DND-41 (cell line): Measurements from ENCODE around the gene RGS6.

Source experiments
- ATAC-seq: fragments of 200-7000 bp; cut with Tn5 transposase; 3 replicates; pipeline ENCODE4 v1.9.1; 2021; ENCODE audit warnings: low read depth; ENCODE audit not compliant: insufficient read depth
- DNase-seq: peaks from one replicate; pipeline ENCODE4 v3.0.0-alpha.2; 2020
- H2AFZ ChIP-seq: 2 replicates; pipeline ENCODE4 v1.6.0; 2012; ENCODE audit warnings: low read depth, low read length
- H3K27ac ChIP-seq: 2 replicates; pipeline ENCODE4 v1.5.1; 2012; ENCODE audit warnings: low read length, inconsistent platforms
- H3K27me3 ChIP-seq: fragments of 200-600 bp; sonication (generic); 2 replicates; pipeline ENCODE4 v1.6.0; 2012; ENCODE audit warnings: low read length, mild to moderate bottlenecking, inconsistent platforms; ENCODE audit not compliant: insufficient read depth, poor library complexity
- H3K36me3 ChIP-seq: 2 replicates; pipeline ENCODE4 v1.5.1; 2012; ENCODE audit warnings: low read length, inconsistent platforms; ENCODE audit not compliant: insufficient read depth
- H3K4me1 ChIP-seq: 2 replicates; pipeline ENCODE4 v1.5.1; 2012; ENCODE audit warnings: mild to moderate bottlenecking, low read length; ENCODE audit not compliant: insufficient read depth
- H3K4me2 ChIP-seq: 2 replicates; pipeline ENCODE4 v1.6.0; 2012; ENCODE audit warnings: mild to moderate bottlenecking, moderate library complexity, low read length, inconsistent platforms; ENCODE audit not compliant: insufficient read depth
- H3K4me3 ChIP-seq, 2 experiments: fragments of 200-600 bp in 1 of 2; shearing (Covaris generic) in 1 of 2; 2 replicates each; pipeline ENCODE4 v1.5.1; 2012 to 2016; ENCODE audit warnings: inconsistent platforms in 2 of 2, low read length in 2 of 2, mild to moderate bottlenecking in 2 of 2, low read depth in 1 of 2, moderate library complexity in 1 of 2
- H3K79me2 ChIP-seq: 2 replicates; pipeline ENCODE4 v1.6.0; 2012; ENCODE audit warnings: low read length, inconsistent platforms; ENCODE audit not compliant: insufficient read depth
- H3K9ac ChIP-seq: 2 replicates; pipeline ENCODE4 v1.6.0; 2012; ENCODE audit warnings: low read depth, mild to moderate bottlenecking, inconsistent platforms, low read length, moderate library complexity
- H3K9me3 ChIP-seq: 2 replicates; pipeline ENCODE4 v1.5.1; 2012; ENCODE audit warnings: low read length, moderate library complexity, mild to moderate bottlenecking, inconsistent platforms; ENCODE audit not compliant: insufficient read depth, severe bottlenecking
- H4K20me1 ChIP-seq: 2 replicates; pipeline ENCODE4 v1.6.0; 2012; ENCODE audit warnings: low read length; ENCODE audit not compliant: insufficient read depth
- CTCF ChIP-seq: IDR thresholded peaks from 2 replicates; pipeline ENCODE4 v1.5.1; 2012; ENCODE audit warnings: borderline replicate concordance, low read length, moderate library complexity, mild to moderate bottlenecking; ENCODE audit not compliant: poor library complexity, severe bottlenecking; ENCODE audit errors: extremely low read depth
- EZH2 ChIP-seq: IDR thresholded peaks from 3 replicates; pipeline ENCODE4 v1.6.1; 2012; ENCODE audit warnings: borderline replicate concordance, low read depth, mild to moderate bottlenecking, moderate library complexity, low read length, inconsistent platforms; ENCODE audit not compliant: severe bottlenecking

Gene RGS6

GRCh38 chr14:72554994-72555608 is 622.9 kb downstream of the RGS6 start:
- no peaks in the 10 kb centered on the region for H3K79me2 ChIP-seq
- no peaks in the 10 kb centered on the region for H3K36me3 ChIP-seq
- ATAC-seq: no peak
- H3K4me2 ChIP-seq: no peak overlapping the region
- H2AFZ ChIP-seq: no peak overlapping the region
- peaks cover 7% of the 10 kb centered on the region for H4K20me1 ChIP-seq
- no peaks in the 10 kb centered on the region for H3K9me3 ChIP-seq
- H3K9ac ChIP-seq: no peak overlapping the region
- H3K4me1 ChIP-seq: no peaks in the 10 kb centered on the region
- no peak for DNase-seq
- H3K27ac ChIP-seq: no peak overlapping the region
- no peak for TF ChIP-seq EZH2
- TF ChIP-seq CTCF: no peak
- no peak overlapping the region for H3K4me3 ChIP-seq
- peaks cover 54% of the 10 kb centered on the region for H3K27me3 ChIP-seq

GRCh38 chr14:72555609-72556000 is 623.4 kb downstream of the RGS6 start:
- no peak for ATAC-seq
- Histone ChIP-seq H3K4me2 (no peak overlapping the region), H4K20me1 (peaks cover 7% of the 10 kb centered on the region), H3K4me1 (no peaks in the 10 kb centered on the region), H3K36me3 (no peaks in the 10 kb centered on the region), H3K9ac (no peak overlapping the region), H3K4me3 (no peak overlapping the region), H3K9me3 (no peaks in the 10 kb centered on the region), H3K27ac (no peak overlapping the region), H3K79me2 (no peaks in the 10 kb centered on the region), H2AFZ (no peak overlapping the region), H3K27me3 (peaks cover 55% of the 10 kb centered on the region)
- no peak for DNase-seq
- no peak for TF ChIP-seq EZH2
- no peak for TF ChIP-seq CTCF

- no peak for ATAC-seq
- no peak overlapping the region for H3K27ac ChIP-seq
- H3K9ac ChIP-seq: no peak overlapping the region
- no peak overlapping the region for H2AFZ ChIP-seq
- peaks cover 49% of the 10 kb centered on the region for H3K27me3 ChIP-seq
- H3K4me1 ChIP-seq: no peaks in the 10 kb centered on the region
- H3K4me3 ChIP-seq: no peak overlapping the region
- no peaks in the 10 kb centered on the region for H3K9me3 ChIP-seq
- peaks cover 7% of the 10 kb centered on the region for H4K20me1 ChIP-seq
- H3K4me2 ChIP-seq: no peak overlapping the region
- no peaks in the 10 kb centered on the region for H3K79me2 ChIP-seq
- TF ChIP-seq CTCF: no peak
- TF ChIP-seq EZH2: no peak
- no peaks in the 10 kb centered on the region for H3K36me3 ChIP-seq
- no peak for DNase-seq
Measured at GRCh38 chr14:72557671-72558070, 625.4 kb downstream of the RGS6 start.
